Measurements from ENCODE around the gene CACNA1D. TPM values are rescaled to one million over a fixed set of nuclear protein-coding genes. Genes with fewer than 3 reads are reported as not detected.

Gene CACNA1D
- total RNA-seq, 2 experiments from 2014 or later: not detected

- no peak overlapping the region for H3K4me3 Mint-ChIP-seq
- H3K4me1 Mint-ChIP-seq: no peaks in the 10 kb centered on the region
- H3K36me3 Mint-ChIP-seq: no peaks in the 10 kb centered on the region
- no peaks in the 10 kb centered on the region for H3K9me3 Mint-ChIP-seq
- no peak for DNase-seq
- H3K27ac Mint-ChIP-seq: no peak overlapping the region
- peaks cover 8% of the 10 kb centered on the region for H3K27me3 Mint-ChIP-seq
Observed at GRCh38 chr3:53788038-53788437, 293.6 kb downstream of the CACNA1D start.

DNA sequence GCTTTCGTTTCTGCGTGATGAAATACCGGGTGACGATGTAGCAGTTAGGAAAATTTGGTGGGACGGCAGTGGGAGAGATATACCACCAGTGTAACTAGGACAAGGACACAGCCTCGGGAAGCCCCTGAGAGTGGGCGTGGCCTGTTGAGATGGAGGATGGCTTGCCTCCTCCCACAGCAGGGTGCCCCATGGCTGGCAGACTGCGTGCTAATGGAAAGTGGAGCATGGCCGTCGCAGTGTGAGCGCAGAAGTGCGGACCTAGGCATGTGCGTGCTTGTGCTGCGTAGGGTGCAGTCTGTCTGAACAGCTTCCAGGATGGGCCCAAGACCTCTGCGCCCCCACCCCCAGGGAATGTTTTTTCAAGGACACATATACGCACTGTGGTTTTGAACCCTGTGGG, 295.0 kb downstream of the CACNA1D start:
- no peak for DNase-seq
- Mint-ChIP-seq H3K27ac (no peak overlapping the region), H3K4me1 (no peaks in the 10 kb centered on the region), H3K9me3 (no peaks in the 10 kb centered on the region), H3K27me3 (peaks cover 8% of the 10 kb centered on the region), H3K36me3 (no peaks in the 10 kb centered on the region), H3K4me3 (no peak overlapping the region)

DNA sequence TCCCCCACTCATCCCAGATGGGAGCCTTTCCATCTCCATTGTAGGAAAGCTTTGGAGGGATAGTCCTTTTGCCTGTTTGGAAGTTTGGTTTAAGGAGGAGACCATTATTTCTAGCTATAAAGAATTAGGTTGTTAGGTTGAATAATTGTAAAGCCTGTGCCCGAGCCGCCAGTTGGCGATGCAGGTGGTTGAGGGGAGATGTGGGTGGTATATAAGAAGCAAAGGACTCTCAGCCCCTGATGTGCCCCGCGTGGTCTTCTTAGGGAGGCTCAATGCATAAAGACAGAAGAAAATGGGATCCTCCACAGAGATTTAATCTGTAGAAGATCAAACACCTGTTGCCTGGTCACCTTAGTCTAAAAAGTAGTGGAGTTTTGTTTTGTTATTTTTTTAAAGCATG, 296.1 kb downstream of the CACNA1D start:
- peaks cover 8% of the 10 kb centered on the region for H3K27me3 Mint-ChIP-seq
- no peaks in the 10 kb centered on the region for H3K36me3 Mint-ChIP-seq
- no peak overlapping the region for H3K4me3 Mint-ChIP-seq
- no peak for DNase-seq
- no peak overlapping the region for H3K27ac Mint-ChIP-seq
- H3K4me1 Mint-ChIP-seq: no peaks in the 10 kb centered on the region
- H3K9me3 Mint-ChIP-seq: no peaks in the 10 kb centered on the region

GRCh38 chr3:53791317-53791716, 296.9 kb downstream of the CACNA1D start:
- H3K4me1 Mint-ChIP-seq: no peaks in the 10 kb centered on the region
- no peaks in the 10 kb centered on the region for H3K9me3 Mint-ChIP-seq
- H3K36me3 Mint-ChIP-seq: no peaks in the 10 kb centered on the region
- peaks cover 9% of the 10 kb centered on the region for H3K27me3 Mint-ChIP-seq
- no peak for DNase-seq
- no peak overlapping the region for H3K27ac Mint-ChIP-seq
- H3K4me3 Mint-ChIP-seq: no peak overlapping the region

GRCh38 chr3:53792866-53793265, 298.5 kb downstream of the CACNA1D start:
- H3K4me3 Mint-ChIP-seq: no peak overlapping the region
- no peak for DNase-seq
- H3K9me3 Mint-ChIP-seq: no peaks in the 10 kb centered on the region
- H3K27me3 Mint-ChIP-seq: peaks cover 10% of the 10 kb centered on the region
- H3K4me1 Mint-ChIP-seq: no peaks in the 10 kb centered on the region
- H3K36me3 Mint-ChIP-seq: no peaks in the 10 kb centered on the region
- H3K27ac Mint-ChIP-seq: no peak overlapping the region

- Mint-ChIP-seq H3K27ac (no peak overlapping the region), H3K4me3 (no peak overlapping the region), H3K36me3 (no peaks in the 10 kb centered on the region), H3K27me3 (peaks cover 6% of the 10 kb centered on the region), H3K9me3 (no peaks in the 10 kb centered on the region), H3K4me1 (no peaks in the 10 kb centered on the region)
- DNase-seq: no peak
Observed at GRCh38 chr3:53794597-53794996, 300.2 kb downstream of the CACNA1D start.

GRCh38 chr3:53795176-53795575, 300.8 kb downstream of the CACNA1D start:
- H3K4me3 Mint-ChIP-seq: no peak overlapping the region
- H3K27ac Mint-ChIP-seq: no peak overlapping the region
- peaks cover 3% of the 10 kb centered on the region for H3K27me3 Mint-ChIP-seq
- H3K4me1 Mint-ChIP-seq: no peaks in the 10 kb centered on the region
- DNase-seq: no peak
- no peaks in the 10 kb centered on the region for H3K36me3 Mint-ChIP-seq
- no peaks in the 10 kb centered on the region for H3K9me3 Mint-ChIP-seq

DNA sequence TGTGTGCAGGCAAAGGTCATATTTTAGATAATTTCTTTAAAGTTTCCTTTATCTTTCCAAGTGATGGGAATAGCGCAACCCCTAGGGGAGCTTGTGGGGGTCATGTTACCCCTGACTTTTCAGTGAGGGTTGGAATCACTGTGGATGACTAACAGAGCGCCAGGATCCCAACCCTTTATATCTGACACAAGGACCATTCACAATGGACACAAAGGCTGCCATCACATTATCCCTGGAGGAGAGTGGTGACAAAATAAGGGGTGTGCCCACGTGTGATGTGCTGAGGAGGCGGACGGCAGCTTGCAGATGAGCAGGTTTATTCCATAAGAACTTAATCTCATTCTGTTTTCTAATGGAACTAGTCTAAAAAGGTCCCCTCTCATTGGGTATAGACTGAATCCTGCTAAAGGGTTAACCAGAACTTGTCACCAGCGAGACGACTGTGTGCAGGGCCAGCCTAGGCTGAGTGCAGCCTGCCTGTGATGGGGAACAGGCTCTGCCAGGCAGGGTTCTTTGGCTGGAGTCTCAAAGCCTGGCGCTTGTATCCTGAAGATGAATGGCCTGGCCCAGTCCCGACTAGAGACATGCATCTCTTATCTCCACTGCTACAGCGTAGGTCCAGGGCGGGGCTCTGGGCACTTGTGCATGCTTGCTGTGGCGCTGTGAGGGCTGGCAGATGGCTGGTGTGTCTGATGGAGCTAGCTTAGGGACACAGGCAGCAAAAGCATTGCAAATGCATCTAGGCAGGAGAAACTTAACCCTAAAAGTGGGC, 301.6 kb downstream of the CACNA1D start:
- Mint-ChIP-seq H3K4me3 (no peak overlapping the region), H3K9me3 (no peaks in the 10 kb centered on the region), H3K27ac (no peak overlapping the region), H3K27me3 (peaks cover 3% of the 10 kb centered on the region), H3K4me1 (no peaks in the 10 kb centered on the region), H3K36me3 (no peaks in the 10 kb centered on the region)
- DNase-seq: no peak

DNA sequence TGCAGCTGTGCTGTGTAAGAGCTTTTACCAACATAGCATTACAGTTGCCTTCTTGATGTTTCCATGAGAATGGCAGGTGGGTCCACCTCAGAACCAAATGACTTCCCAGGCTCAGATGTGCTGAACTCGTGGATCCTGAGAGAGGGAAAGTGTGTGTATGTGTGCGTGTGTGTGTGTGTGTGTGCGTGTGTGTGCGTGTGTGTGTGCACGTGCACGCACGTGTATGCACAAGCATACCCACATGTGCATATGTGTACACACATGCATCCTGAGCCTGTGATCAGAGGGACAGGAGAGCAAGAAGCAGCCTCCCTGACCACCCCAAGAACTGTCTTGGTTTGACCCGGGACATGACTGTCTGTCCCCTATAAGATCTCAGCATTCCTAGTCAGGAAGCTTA, 303.7 kb downstream of the CACNA1D start:
- no peaks in the 10 kb centered on the region for H3K36me3 Mint-ChIP-seq
- H3K27ac Mint-ChIP-seq: no peak overlapping the region
- H3K4me1 Mint-ChIP-seq: no peaks in the 10 kb centered on the region
- DNase-seq: no peak
- H3K4me3 Mint-ChIP-seq: no peak overlapping the region
- peaks cover 3% of the 10 kb centered on the region for H3K27me3 Mint-ChIP-seq
- H3K9me3 Mint-ChIP-seq: no peaks in the 10 kb centered on the region

- H3K27me3 Mint-ChIP-seq: peaks cover 3% of the 10 kb centered on the region
Observed at GRCh38 chr3:53799338-53799865, 305.0 kb downstream of the CACNA1D start.

GRCh38 chr3:53800041-53800906, 305.9 kb downstream of the CACNA1D start:
- Mint-ChIP-seq H3K36me3 (no peaks in the 10 kb centered on the region), H3K27me3 (peaks cover 3% of the 10 kb centered on the region), H3K4me3 (no peak overlapping the region), H3K27ac (no peak overlapping the region), H3K4me1 (no peaks in the 10 kb centered on the region), H3K9me3 (no peaks in the 10 kb centered on the region)
- DNase-seq: no peak

More at GRCh38 chr3:53799338-53799865, 305.0 kb downstream of the CACNA1D start:
- H3K27ac Mint-ChIP-seq: no peak overlapping the region
- H3K9me3 Mint-ChIP-seq: no peaks in the 10 kb centered on the region
- no peak overlapping the region for H3K4me3 Mint-ChIP-seq
- H3K36me3 Mint-ChIP-seq: no peaks in the 10 kb centered on the region
- no peak for DNase-seq
- no peaks in the 10 kb centered on the region for H3K4me1 Mint-ChIP-seq

- H3K36me3 Mint-ChIP-seq: no peaks in the 10 kb centered on the region
- DNase-seq: no peak
Observed at GRCh38 chr3:53801319-53801718, 306.9 kb downstream of the CACNA1D start.

DNA sequence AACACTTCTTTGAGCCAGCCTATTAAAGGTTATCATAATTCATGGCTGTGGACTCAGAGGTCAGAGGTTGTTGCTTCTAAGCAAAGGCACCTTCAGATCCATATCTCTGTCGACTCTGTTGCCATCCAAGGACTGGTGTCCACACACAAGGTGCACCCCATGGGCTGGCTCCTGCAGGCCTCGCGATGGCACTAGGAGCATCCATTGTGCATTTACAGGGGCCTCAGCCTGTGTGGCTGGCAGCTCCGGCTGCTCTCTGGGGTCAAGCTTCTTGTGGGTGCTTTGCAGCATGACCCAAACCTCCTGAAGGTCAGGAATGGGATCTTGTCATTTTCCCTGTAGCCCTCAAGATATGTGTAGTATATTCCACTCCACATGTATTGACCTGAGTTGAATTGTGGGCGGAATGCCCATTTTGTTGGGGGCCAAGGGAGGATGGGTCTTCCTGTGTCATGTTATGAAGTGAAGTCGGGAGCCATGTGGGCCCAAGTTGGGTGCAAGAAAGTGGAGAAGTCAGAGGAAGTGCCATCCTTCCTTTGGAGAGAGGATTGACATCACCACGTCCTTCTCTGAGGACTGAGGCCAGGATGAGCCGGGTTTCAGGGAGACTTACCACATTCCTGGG, 308.0 kb downstream of the CACNA1D start:
- no peaks in the 10 kb centered on the region for H3K4me1 Mint-ChIP-seq
- no peak for DNase-seq
- no peaks in the 10 kb centered on the region for H3K27me3 Mint-ChIP-seq
- no peaks in the 10 kb centered on the region for H3K9me3 Mint-ChIP-seq
- H3K36me3 Mint-ChIP-seq: no peaks in the 10 kb centered on the region
- no peak overlapping the region for H3K4me3 Mint-ChIP-seq
- no peak overlapping the region for H3K27ac Mint-ChIP-seq

More at GRCh38 chr3:53801319-53801718, 306.9 kb downstream of the CACNA1D start:
- Mint-ChIP-seq H3K4me1 (no peaks in the 10 kb centered on the region), H3K4me3 (no peak overlapping the region), H3K27me3 (peaks cover under 1% of the 10 kb centered on the region), H3K27ac (no peak overlapping the region), H3K9me3 (no peaks in the 10 kb centered on the region)

- Mint-ChIP-seq H3K36me3 (no peaks in the 10 kb centered on the region), H3K4me3 (no peak overlapping the region), H3K9me3 (no peaks in the 10 kb centered on the region), H3K27ac (no peak overlapping the region), H3K4me1 (no peaks in the 10 kb centered on the region), H3K27me3 (peaks cover under 1% of the 10 kb centered on the region)
- DNase-seq: no peak
Observed at GRCh38 chr3:53803124-53803815, 308.9 kb downstream of the CACNA1D start.
